ENCODE measurements around the gene GRM1. TPM values are rescaled to one million over a fixed set of nuclear protein-coding genes. Genes with fewer than 3 reads are reported as not detected.

The GRM1 gene
- total and polyA plus RNA-seq, 4 donors = 3.3 to 12.2 (median 7.7) TPM

- no peak overlapping the region for H3K27ac ChIP-seq (ENCODE audit: low read depth, low read length)
- H3K9me3 ChIP-seq (ENCODE audit: control insufficient read depth, insufficient read depth, low read length) = peaks cover 3% of the 10 kb centered on the region
- H3K27me3 ChIP-seq (ENCODE audit: control insufficient read depth, insufficient read depth, low read length) = no peaks in the 10 kb centered on the region
- H3K36me3 ChIP-seq (ENCODE audit: control insufficient read depth, insufficient read depth, low read length) = no peaks in the 10 kb centered on the region
- no peak for DNase-seq (ENCODE audit: low read depth in 4 of 6, low spot score in 6 of 6)
- H3K4me1 ChIP-seq (ENCODE audit: control insufficient read depth, insufficient read depth, low read length) = no peaks in the 10 kb centered on the region
- H3K4me3 ChIP-seq (ENCODE audit: low read depth, low read length) = no peak overlapping the region
- no CpG with 5 or more reads among the region's 1 CpG for WGBS (ENCODE audit: insufficient coverage)
These were observed 11.5 kb downstream of the GRM1 start for GRCh38 chr6:146040360-146040759.

GRCh38 chr6:146041282-146041681 is 12.4 kb downstream of the GRM1 start:
- H3K36me3 ChIP-seq (ENCODE audit: control insufficient read depth, insufficient read depth, low read length) = no peaks in the 10 kb centered on the region
- H3K27me3 ChIP-seq (ENCODE audit: control insufficient read depth, insufficient read depth, low read length) = no peaks in the 10 kb centered on the region
- DNase-seq (ENCODE audit: low read depth in 4 of 6, low spot score in 6 of 6) = peak in 1 of 6 donors; percentile 9
- no peak overlapping the region for H3K4me3 ChIP-seq (ENCODE audit: low read depth, low read length)
- no CpG with 5 or more reads among the region's 1 CpG for WGBS (ENCODE audit: insufficient coverage)
- H3K27ac ChIP-seq (ENCODE audit: low read depth, low read length) = no peak overlapping the region
- H3K9me3 ChIP-seq (ENCODE audit: control insufficient read depth, insufficient read depth, low read length) = peaks cover 3% of the 10 kb centered on the region
- H3K4me1 ChIP-seq (ENCODE audit: control insufficient read depth, insufficient read depth, low read length) = no peaks in the 10 kb centered on the region

- 73% methylated on average over 1 of the region's 2 CpGs for WGBS (ENCODE audit: insufficient coverage)
- no peaks in the 10 kb centered on the region for H3K9me3 ChIP-seq (ENCODE audit: control insufficient read depth, insufficient read depth, low read length)
- H3K27ac ChIP-seq (ENCODE audit: low read depth, low read length) = no peak overlapping the region
- no peak overlapping the region for H3K4me3 ChIP-seq (ENCODE audit: low read depth, low read length)
- H3K36me3 ChIP-seq (ENCODE audit: control insufficient read depth, insufficient read depth, low read length) = no peaks in the 10 kb centered on the region
- peak in 1 of 6 donors; percentile 83 for DNase-seq (ENCODE audit: low read depth in 4 of 6, low spot score in 6 of 6)
- H3K4me1 ChIP-seq (ENCODE audit: control insufficient read depth, insufficient read depth, low read length) = no peaks in the 10 kb centered on the region
- H3K27me3 ChIP-seq (ENCODE audit: control insufficient read depth, insufficient read depth, low read length) = no peaks in the 10 kb centered on the region
These were observed 18.5 kb downstream of the GRM1 start for GRCh38 chr6:146047371-146047770.

- H3K9me3 ChIP-seq (ENCODE audit: control insufficient read depth, insufficient read depth, low read length) = no peaks in the 10 kb centered on the region
- H3K27ac ChIP-seq (ENCODE audit: low read depth, low read length) = no peak overlapping the region
- DNase-seq (ENCODE audit: low read depth in 4 of 6, low spot score in 6 of 6) = no peak
- H3K4me3 ChIP-seq (ENCODE audit: low read depth, low read length) = no peak overlapping the region
- no peaks in the 10 kb centered on the region for H3K4me1 ChIP-seq (ENCODE audit: control insufficient read depth, insufficient read depth, low read length)
- no CpG with 5 or more reads among the region's 1 CpG for WGBS (ENCODE audit: insufficient coverage)
- H3K27me3 ChIP-seq (ENCODE audit: control insufficient read depth, insufficient read depth, low read length) = no peaks in the 10 kb centered on the region
- H3K36me3 ChIP-seq (ENCODE audit: control insufficient read depth, insufficient read depth, low read length) = no peaks in the 10 kb centered on the region
These were observed 21.3 kb downstream of the GRM1 start for GRCh38 chr6:146050168-146050567.

GRCh38 chr6:146056506-146056905 is 27.6 kb downstream of the GRM1 start:
- no peaks in the 10 kb centered on the region for H3K27me3 ChIP-seq (ENCODE audit: control insufficient read depth, insufficient read depth, low read length)
- H3K27ac ChIP-seq (ENCODE audit: low read depth, low read length) = no peak overlapping the region
- H3K36me3 ChIP-seq (ENCODE audit: control insufficient read depth, insufficient read depth, low read length) = no peaks in the 10 kb centered on the region
- DNase-seq (ENCODE audit: low read depth in 4 of 6, low spot score in 6 of 6) = no peak
- H3K4me3 ChIP-seq (ENCODE audit: low read depth, low read length) = no peak overlapping the region
- H3K4me1 ChIP-seq (ENCODE audit: control insufficient read depth, insufficient read depth, low read length) = no peaks in the 10 kb centered on the region
- no peaks in the 10 kb centered on the region for H3K9me3 ChIP-seq (ENCODE audit: control insufficient read depth, insufficient read depth, low read length)
- 100% methylated on average over 2 of the region's 6 CpGs for WGBS (ENCODE audit: insufficient coverage)

- Histone ChIP-seq H3K27me3 (ENCODE audit: control insufficient read depth, insufficient read depth, low read length) (no peaks in the 10 kb centered on the region), H3K9me3 (ENCODE audit: control insufficient read depth, insufficient read depth, low read length) (no peaks in the 10 kb centered on the region), H3K4me3 (ENCODE audit: low read depth, low read length) (no peak overlapping the region), H3K4me1 (ENCODE audit: control insufficient read depth, insufficient read depth, low read length) (no peaks in the 10 kb centered on the region), H3K36me3 (ENCODE audit: control insufficient read depth, insufficient read depth, low read length) (no peaks in the 10 kb centered on the region), H3K27ac (ENCODE audit: low read depth, low read length) (no peak overlapping the region)
- 100% methylated on average over 1 of the region's 2 CpGs for WGBS (ENCODE audit: insufficient coverage)
- no peak for DNase-seq (ENCODE audit: low read depth in 4 of 6, low spot score in 6 of 6)
These were observed 36.8 kb downstream of the GRM1 start for GRCh38 chr6:146065690-146066089.

GRCh38 chr6:146066506-146066905 is 37.6 kb downstream of the GRM1 start:
- no peak overlapping the region for H3K4me3 ChIP-seq (ENCODE audit: low read depth, low read length)
- no peaks in the 10 kb centered on the region for H3K4me1 ChIP-seq (ENCODE audit: control insufficient read depth, insufficient read depth, low read length)
- H3K27ac ChIP-seq (ENCODE audit: low read depth, low read length) = no peak overlapping the region
- WGBS (ENCODE audit: insufficient coverage) = 0% methylated on average over 1 of the region's 1 CpG
- H3K27me3 ChIP-seq (ENCODE audit: control insufficient read depth, insufficient read depth, low read length) = no peaks in the 10 kb centered on the region
- DNase-seq (ENCODE audit: low read depth in 4 of 6, low spot score in 6 of 6) = no peak
- no peaks in the 10 kb centered on the region for H3K36me3 ChIP-seq (ENCODE audit: control insufficient read depth, insufficient read depth, low read length)
- no peaks in the 10 kb centered on the region for H3K9me3 ChIP-seq (ENCODE audit: control insufficient read depth, insufficient read depth, low read length)

- WGBS (ENCODE audit: insufficient coverage) = no CpG with 5 or more reads among the region's 2 CpGs
These were observed 42.9 kb downstream of the GRM1 start for GRCh38 chr6:146071781-146072180.

GRCh38 chr6:146077992-146078391 is 49.1 kb downstream of the GRM1 start:
- Histone ChIP-seq H3K9me3 (ENCODE audit: control insufficient read depth, insufficient read depth, low read length) (no peaks in the 10 kb centered on the region), H3K27me3 (ENCODE audit: control insufficient read depth, insufficient read depth, low read length) (no peaks in the 10 kb centered on the region), H3K27ac (ENCODE audit: low read depth, low read length) (no peak overlapping the region), H3K36me3 (ENCODE audit: control insufficient read depth, insufficient read depth, low read length) (no peaks in the 10 kb centered on the region), H3K4me3 (ENCODE audit: low read depth, low read length) (no peak overlapping the region), H3K4me1 (ENCODE audit: control insufficient read depth, insufficient read depth, low read length) (no peaks in the 10 kb centered on the region)
- WGBS (ENCODE audit: insufficient coverage) = no CpG with 5 or more reads among the region's 4 CpGs
- peak in 2 of 6 donors; percentile 3 to 39 for DNase-seq (ENCODE audit: low read depth in 4 of 6, low spot score in 6 of 6)

More at GRCh38 chr6:146071781-146072180, 42.9 kb downstream of the GRM1 start:
- H3K4me3 ChIP-seq (ENCODE audit: low read depth, low read length) = no peak overlapping the region
- H3K27ac ChIP-seq (ENCODE audit: low read depth, low read length) = no peak overlapping the region
- no peaks in the 10 kb centered on the region for H3K36me3 ChIP-seq (ENCODE audit: control insufficient read depth, insufficient read depth, low read length)
- no peaks in the 10 kb centered on the region for H3K4me1 ChIP-seq (ENCODE audit: control insufficient read depth, insufficient read depth, low read length)
- no peaks in the 10 kb centered on the region for H3K9me3 ChIP-seq (ENCODE audit: control insufficient read depth, insufficient read depth, low read length)
- DNase-seq (ENCODE audit: low read depth in 4 of 6, low spot score in 6 of 6) = peak in 1 of 6 donors; percentile 9
- no peaks in the 10 kb centered on the region for H3K27me3 ChIP-seq (ENCODE audit: control insufficient read depth, insufficient read depth, low read length)

- WGBS (ENCODE audit: insufficient coverage) = no CpG with 5 or more reads among the region's 7 CpGs
- Histone ChIP-seq H3K4me1 (ENCODE audit: control insufficient read depth, insufficient read depth, low read length) (no peaks in the 10 kb centered on the region), H3K4me3 (ENCODE audit: low read depth, low read length) (no peak overlapping the region), H3K27ac (ENCODE audit: low read depth, low read length) (no peak overlapping the region), H3K27me3 (ENCODE audit: control insufficient read depth, insufficient read depth, low read length) (no peaks in the 10 kb centered on the region), H3K36me3 (ENCODE audit: control insufficient read depth, insufficient read depth, low read length) (no peaks in the 10 kb centered on the region), H3K9me3 (ENCODE audit: control insufficient read depth, insufficient read depth, low read length) (no peaks in the 10 kb centered on the region)
- no peak for DNase-seq (ENCODE audit: low read depth in 4 of 6, low spot score in 6 of 6)
These were observed 58.5 kb downstream of the GRM1 start for GRCh38 chr6:146087386-146087785.

Measured in spinal cord (tissue), 10 donors.